ENCODE measurements around the gene RPA3.

Gene RPA3

DNA sequence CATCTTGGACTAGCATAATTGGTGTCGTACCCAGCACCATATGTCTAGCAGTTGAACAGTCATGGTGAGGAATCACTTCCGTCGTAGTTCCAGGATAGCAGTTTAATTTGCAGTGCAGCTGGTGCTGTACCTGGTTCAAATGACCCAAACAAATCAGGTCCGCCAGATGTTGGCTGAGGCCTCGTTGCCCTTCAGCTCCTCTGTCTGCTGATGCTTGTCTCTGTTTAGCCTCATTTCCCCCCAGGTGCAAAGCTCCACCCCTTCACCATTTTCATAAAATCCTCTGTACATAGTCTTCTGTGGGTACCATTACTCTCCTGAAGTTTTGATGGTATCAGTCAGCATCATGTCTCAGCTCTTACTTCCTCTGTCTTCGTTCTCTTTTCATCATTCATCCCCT lies 42.7 kb downstream of the RPA3 start:
- TF ChIP-seq, protein P1, sequence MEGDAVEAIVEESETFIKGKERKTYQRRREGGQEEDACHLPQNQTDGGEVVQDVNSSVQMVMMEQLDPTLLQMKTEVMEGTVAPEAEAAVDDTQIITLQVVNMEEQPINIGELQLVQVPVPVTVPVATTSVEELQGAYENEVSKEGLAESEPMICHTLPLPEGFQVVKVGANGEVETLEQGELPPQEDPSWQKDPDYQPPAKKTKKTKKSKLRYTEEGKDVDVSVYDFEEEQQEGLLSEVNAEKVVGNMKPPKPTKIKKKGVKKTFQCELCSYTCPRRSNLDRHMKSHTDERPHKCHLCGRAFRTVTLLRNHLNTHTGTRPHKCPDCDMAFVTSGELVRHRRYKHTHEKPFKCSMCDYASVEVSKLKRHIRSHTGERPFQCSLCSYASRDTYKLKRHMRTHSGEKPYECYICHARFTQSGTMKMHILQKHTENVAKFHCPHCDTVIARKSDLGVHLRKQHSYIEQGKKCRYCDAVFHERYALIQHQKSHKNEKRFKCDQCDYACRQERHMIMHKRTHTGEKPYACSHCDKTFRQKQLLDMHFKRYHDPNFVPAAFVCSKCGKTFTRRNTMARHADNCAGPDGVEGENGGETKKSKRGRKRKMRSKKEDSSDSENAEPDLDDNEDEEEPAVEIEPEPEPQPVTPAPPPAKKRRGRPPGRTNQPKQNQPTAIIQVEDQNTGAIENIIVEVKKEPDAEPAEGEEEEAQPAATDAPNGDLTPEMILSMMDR (IDR thresholded peaks at IDR 0.05; ENCODE audit: low read depth, low read length, missing control alignments) = no peak
- H3K4me3 ChIP-seq (replicated peaks; ENCODE audit: low read depth, low read length) = no peak overlapping the region
- no peak for DNase-seq (ENCODE audit: extremely low read depth, low read depth)

DNA sequence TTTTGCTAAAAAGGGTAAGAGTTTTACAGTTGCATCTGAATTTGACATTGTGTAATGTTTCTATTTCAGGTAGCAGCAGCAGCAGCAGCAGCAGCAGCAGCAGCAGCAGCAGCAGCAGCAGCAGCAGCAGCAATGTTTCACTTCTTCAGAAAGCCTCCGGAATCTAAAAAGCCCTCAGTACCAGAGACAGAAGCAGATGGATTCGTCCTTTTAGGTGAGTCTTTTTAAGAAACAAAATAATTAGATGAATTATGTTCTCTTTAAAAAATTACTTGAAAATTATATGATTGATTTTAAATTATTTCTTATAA lies 45.2 kb downstream of the RPA3 start:
- TF ChIP-seq, protein P1 (IDR thresholded peaks at IDR 0.05; ENCODE audit: low read depth, low read length, missing control alignments) = no peak
- H3K4me3 ChIP-seq (replicated peaks; ENCODE audit: low read depth, low read length) = no peak overlapping the region
- DNase-seq (ENCODE audit: extremely low read depth, low read depth) = no peak

DNA sequence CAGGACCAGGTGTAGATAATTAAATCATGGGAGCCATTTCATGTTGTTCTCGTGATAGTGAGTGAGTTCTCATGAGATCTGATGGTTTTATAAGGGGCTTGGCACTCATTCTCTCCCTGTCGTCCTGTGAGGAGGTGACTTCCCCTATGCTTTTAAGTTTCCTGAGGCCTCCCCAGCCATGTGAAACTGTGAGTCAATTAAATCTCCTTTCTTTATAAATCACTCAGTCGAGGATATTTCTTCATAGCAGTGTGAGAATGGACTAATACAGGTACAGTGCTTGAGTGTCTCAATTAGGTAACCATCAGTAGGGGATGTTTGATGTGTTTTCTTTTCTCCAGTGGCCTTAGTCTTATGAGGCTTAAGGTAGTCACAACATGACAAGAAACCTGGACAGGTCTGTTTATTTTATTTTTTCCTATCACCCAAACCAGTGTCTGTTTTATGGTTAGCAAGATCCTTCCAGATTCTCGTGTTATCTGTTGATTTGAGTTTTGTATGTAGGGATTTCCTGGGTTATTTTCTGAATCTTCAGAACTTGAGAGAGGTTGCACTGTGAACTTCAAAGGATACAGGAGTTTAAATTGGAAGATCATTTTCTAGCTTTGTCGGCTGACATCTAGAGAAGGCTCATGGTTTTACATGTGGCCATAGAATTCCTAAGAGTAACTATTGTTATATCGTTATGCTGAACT lies 45.7 kb downstream of the RPA3 start:
- TF ChIP-seq, protein P1 (IDR thresholded peaks at IDR 0.05; ENCODE audit: low read depth, low read length, missing control alignments) = no peak
- H3K4me3 ChIP-seq (replicated peaks; ENCODE audit: low read depth, low read length) = no peak overlapping the region
- DNase-seq (ENCODE audit: extremely low read depth, low read depth) = no peak

DNA sequence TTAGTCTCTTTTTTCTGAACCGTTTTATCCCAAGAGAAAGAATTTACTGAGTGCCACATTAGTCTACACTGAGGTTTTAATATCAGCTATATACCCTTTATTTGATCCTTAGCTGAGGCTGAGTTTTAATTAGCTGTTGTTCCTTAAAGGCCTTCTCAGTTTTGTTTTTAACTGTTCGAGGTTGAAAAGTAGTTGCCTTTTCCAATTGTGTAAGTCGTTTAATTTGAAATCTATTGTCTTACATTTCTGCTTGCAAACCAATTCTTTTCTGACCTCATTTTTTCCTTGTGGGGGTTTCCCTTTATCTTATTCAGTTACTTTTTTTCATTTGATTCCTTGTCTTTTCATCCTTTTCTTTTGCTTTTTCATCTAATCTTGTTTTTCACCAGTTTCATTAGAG lies 47.0 kb downstream of the RPA3 start:
- TF ChIP-seq, protein P1 (IDR thresholded peaks at IDR 0.05; ENCODE audit: low read depth, low read length, missing control alignments) = no peak
- H3K4me3 ChIP-seq (replicated peaks; ENCODE audit: low read depth, low read length) = no peak overlapping the region
- DNase-seq (ENCODE audit: extremely low read depth, low read depth) = no peak

DNA sequence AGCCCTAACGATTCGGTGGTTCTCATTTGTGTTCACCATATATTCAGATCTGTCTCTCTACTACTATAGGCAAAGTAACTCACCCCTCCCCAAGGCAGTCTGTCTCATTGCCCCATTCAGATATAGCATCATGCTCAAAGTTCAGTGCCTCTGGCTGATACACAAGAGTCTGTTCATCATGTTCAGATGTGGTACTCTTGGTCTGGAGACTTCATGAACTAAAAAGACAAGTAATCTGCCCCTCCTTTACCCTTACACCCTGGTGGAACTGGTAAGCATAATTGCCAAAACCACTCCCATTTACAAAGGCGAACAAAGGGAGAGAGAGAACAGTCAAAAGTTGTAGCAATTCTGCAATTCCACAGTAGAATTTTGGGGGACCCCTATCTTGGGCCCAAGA lies 47.9 kb downstream of the RPA3 start:
- TF ChIP-seq, protein P1 (IDR thresholded peaks at IDR 0.05; ENCODE audit: low read depth, low read length, missing control alignments) = no peak
- no peak overlapping the region for H3K4me3 ChIP-seq (replicated peaks; ENCODE audit: low read depth, low read length)
- DNase-seq (ENCODE audit: extremely low read depth, low read depth) = no peak

DNA sequence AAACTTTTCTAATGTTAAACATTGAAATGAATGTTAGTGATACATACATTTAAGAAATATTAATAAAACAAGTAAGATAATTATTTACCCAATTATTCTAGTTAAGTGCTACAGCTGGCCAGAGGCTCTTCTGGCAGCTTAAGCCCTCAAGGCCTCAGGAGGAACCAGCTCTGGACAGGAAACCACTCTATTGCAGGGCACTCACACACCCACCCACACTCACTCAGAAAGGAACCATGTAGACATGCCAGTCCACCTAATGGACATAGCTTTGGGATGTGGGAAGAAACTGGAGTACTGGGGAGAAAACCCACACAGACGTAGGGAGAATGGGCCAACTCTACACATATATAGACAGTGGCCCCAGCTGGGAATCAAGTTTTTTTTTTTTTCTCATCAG lies 49.7 kb downstream of the RPA3 start:
- no peak overlapping the region for H3K4me3 ChIP-seq (replicated peaks; ENCODE audit: low read depth, low read length)
- TF ChIP-seq, protein P1 (IDR thresholded peaks at IDR 0.05; ENCODE audit: low read depth, low read length, missing control alignments) = no peak
- DNase-seq (ENCODE audit: extremely low read depth, low read depth) = no peak

DNA sequence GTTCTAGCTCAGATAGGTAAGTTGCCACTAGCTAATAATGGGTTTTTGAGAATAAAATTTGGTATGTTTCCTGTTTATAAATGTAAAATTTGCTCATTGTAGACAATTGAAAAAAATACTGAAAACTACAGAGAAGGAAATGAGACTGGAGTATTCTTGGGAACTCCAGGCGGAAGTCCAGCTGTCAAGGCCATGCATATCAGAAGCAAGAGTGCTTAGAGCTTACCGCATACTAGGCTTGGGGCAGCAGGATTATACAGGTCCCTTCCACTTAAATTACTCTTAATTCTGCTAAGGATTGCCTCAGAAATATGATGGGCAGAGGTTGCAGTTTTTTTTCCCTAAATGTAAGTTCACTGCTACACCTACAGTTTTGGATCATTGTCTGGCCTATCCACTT lies 51.2 kb downstream of the RPA3 start:
- no peak overlapping the region for H3K4me3 ChIP-seq (replicated peaks; ENCODE audit: low read depth, low read length)

More for the DNA sequence above, 51.2 kb downstream of the RPA3 start:
- TF ChIP-seq, protein P1 (IDR thresholded peaks at IDR 0.05; ENCODE audit: low read depth, low read length, missing control alignments) = no peak
- DNase-seq (ENCODE audit: extremely low read depth, low read depth) = no peak

All from HFF-Myc (cell line).